Mucosa of rectum (tissue), 2 donors: ENCODE measurements around the gene RAB13.
A peak's percentile ranks its signal among the peaks of the same experiment; 100 is the strongest.
"Not testable (repeated sequence)": the region's sequence is repeated elsewhere in the genome, so short reads cannot be mapped to it uniquely, and the experiment has no call there.

ENCODE experiments used
- H3K27ac ChIP-seq, 2 donors: one replicate each; pipeline ENCODE4 v1.7.0; 2013; ENCODE audit warnings: inconsistent platforms in 2 of 2, low read depth in 2 of 2, low read length in 2 of 2
- H3K27me3 ChIP-seq, 2 donors: one replicate each; pipeline ENCODE4 v1.7.0; 2013; ENCODE audit warnings: low read length in 2 of 2; ENCODE audit not compliant: control insufficient read depth in 2 of 2, insufficient read depth in 2 of 2
- H3K36me3 ChIP-seq, 2 donors: one replicate each; pipeline ENCODE4 v1.7.0; 2013; ENCODE audit warnings: low read length in 2 of 2; ENCODE audit not compliant: control insufficient read depth in 2 of 2, insufficient read depth in 2 of 2
- H3K4me1 ChIP-seq, 2 donors: one replicate each; pipeline ENCODE4 v1.7.0; 2013; ENCODE audit warnings: low read length in 2 of 2, mild to moderate bottlenecking in 1 of 2; ENCODE audit not compliant: control insufficient read depth in 2 of 2, insufficient read depth in 2 of 2
- H3K4me3 ChIP-seq, 2 donors: one replicate each; pipeline ENCODE4 v1.7.0; 2013; ENCODE audit warnings: low read length in 2 of 2
- H3K9ac ChIP-seq, 2 donors: one replicate each; pipeline ENCODE4 v1.7.0; 2013; ENCODE audit warnings: low read length in 2 of 2, low read depth in 1 of 2, mild to moderate bottlenecking in 1 of 2
- H3K9me3 ChIP-seq, 2 donors: one replicate each; pipeline ENCODE4 v1.7.0; 2013; ENCODE audit warnings: low read length in 2 of 2; ENCODE audit not compliant: control insufficient read depth in 2 of 2
- donor health status: healthy.
- donor health status: Normal muscosa, but diverticular disease.

The RAB13 gene

DNA sequence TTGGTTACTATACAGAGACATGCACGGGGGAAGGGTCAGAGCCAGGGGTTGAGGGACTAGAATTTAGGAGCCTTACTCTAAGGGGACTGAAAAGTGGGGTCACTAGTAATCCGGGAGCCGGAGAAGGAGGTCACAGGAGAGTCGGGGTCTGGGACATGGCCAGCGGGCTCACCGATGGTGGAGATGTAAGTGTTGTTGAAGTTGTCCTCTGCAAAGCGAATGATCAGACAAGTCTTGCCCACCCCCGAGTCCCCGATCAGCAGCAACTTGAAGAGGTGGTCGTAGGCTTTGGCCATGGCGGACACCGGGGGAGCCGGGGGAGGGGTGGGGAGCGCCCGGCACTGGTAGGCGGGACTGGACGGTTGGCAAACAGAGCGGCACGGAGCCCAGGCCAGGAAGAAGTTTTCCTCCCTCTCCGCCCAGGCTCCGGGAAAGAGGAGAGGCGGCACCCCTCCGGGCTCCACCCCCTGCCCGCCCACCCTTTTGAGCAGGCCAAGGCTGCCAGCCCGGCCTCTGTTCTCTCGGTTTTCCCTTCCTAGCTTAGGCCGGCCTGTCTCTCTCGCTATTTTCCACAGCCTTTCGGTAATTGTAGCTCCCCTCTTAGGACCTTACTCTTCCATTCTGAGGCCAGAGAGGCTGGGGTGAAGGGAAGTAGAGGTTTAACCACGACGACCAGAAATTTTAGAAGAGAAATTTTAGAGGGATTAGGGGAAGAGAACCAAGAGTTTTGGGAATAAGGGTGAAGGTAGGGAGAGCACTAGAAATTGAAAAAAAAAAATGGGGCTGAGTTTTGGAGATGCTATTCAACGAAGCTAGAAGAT is at the start of gene RAB13:
TSS of gene RAB13 (minus strand) at position 399 of the 821 bp plus-strand sequence. CDS start at position 296, 103 bp downstream.
- H3K9me3 ChIP-seq: no peaks in the 10 kb centered on the region
- H3K4me1 ChIP-seq: peaks cover 11 to 17% of the 10 kb centered on the region in 2 donors
- H3K27ac ChIP-seq: peak within 1 kb of the TSS; percentile 78 to 83
- H3K9ac ChIP-seq: peak within 1 kb of the TSS; percentile 72 to 83
- H3K36me3 ChIP-seq: no peaks in the 10 kb centered on the region
- peak within 1 kb of the TSS; percentile 76 to 92 for H3K4me3 ChIP-seq
- no peaks in the 10 kb centered on the region for H3K27me3 ChIP-seq

- not testable (repeated sequence) for H3K9me3 ChIP-seq, H3K36me3 ChIP-seq, H3K9ac ChIP-seq, H3K27ac ChIP-seq, H3K27me3 ChIP-seq, H3K4me3 ChIP-seq, H3K4me1 ChIP-seq
These were observed 47.6 kb upstream of the RAB13 start for GRCh38 chr1:154033697-154034096.

- H3K36me3 ChIP-seq: no peaks in the 10 kb centered on the region
- H3K9ac ChIP-seq: no peak overlapping the region
- no peaks in the 10 kb centered on the region for H3K4me1 ChIP-seq
- H3K4me3 ChIP-seq: no peak overlapping the region
- no peaks in the 10 kb centered on the region for H3K27me3 ChIP-seq
- H3K9me3 ChIP-seq: no peaks in the 10 kb centered on the region
- H3K27ac ChIP-seq: no peak overlapping the region
These were observed 33.8 kb upstream of the RAB13 start for GRCh38 chr1:154019940-154020339.

DNA sequence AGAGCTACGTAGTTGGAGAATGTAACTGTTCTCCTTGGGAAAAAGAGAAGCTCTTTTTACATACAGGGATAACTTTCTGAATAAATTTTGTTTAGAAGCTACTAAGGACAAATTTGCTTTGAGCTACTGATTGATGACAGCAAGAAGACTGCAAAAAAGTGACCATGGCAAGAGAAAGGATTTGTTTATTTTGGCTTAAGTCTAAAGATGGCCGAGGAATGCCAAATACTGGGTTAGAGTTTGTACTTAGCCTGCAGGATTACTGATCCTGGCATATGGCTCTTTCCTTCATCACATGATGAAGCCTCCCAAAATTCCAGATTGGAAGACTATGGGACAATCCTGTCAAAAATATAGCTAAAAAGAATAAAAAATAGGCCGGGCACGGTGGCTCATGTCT is 33.1 kb upstream of the RAB13 start:
- Histone ChIP-seq H3K27ac (no peak overlapping the region), H3K27me3 (no peaks in the 10 kb centered on the region), H3K9me3 (no peaks in the 10 kb centered on the region), H3K36me3 (no peaks in the 10 kb centered on the region), H3K4me3 (no peak overlapping the region), H3K9ac (no peak overlapping the region), H3K4me1 (no peaks in the 10 kb centered on the region)

DNA sequence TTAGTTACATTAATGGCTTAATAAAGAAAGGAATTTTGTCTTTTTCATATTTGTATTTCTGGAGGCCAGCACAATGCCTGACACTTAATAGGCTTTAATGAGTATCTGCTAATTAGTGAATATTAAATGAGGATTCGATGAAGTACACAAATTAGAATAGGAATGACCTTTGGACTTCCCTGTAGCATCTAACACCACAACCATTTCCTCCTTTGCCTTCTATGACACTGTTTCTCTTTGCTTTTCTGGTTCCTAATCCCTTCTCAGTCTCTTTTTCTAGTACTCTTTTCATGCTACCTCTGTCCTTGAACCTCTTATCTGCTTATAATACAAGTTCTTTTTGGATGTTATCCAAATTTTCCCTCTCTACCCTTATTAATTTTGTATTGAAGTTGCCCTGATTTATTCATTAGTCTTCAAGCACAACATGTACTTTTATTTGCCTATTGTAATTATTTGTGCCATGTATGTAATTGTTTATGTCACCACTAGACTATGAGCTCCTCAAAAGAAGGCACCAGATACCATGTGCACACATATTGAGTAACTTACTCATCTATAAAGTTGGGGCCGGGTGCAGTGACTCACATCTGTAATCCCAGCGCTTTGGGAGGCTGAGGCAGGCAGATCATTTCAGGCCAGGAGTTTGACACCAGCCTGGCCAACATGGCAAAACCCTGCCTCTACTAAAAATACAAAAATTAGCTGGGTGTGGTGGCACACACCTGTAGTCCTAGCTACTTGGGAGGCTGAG is 28.2 kb upstream of the RAB13 start:
- Histone ChIP-seq H3K9me3 (no peaks in the 10 kb centered on the region), H3K27ac (no peak overlapping the region), H3K36me3 (no peaks in the 10 kb centered on the region), H3K27me3 (no peaks in the 10 kb centered on the region), H3K4me3 (no peak overlapping the region), H3K4me1 (no peaks in the 10 kb centered on the region), H3K9ac (no peak overlapping the region)

DNA sequence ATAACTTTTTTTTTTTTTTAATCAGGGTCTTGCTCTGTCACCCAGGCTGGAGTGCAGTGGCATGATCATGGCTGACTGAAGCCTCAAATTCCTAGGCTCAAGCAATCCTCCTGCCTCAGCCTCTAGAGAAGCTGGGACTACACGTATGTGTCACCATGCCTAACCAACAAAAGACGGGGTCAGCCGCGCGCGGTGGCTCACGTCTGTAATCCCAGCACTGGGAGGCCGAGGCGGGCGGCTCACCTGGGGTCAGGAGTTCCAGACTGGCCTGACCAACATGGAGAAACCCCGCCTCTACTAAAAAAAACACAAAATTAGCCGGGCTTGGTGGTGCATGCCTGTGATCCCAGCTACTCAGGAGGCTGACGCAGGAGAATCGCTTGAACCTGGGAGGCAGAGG is 26.4 kb upstream of the RAB13 start:
- H3K9me3 ChIP-seq: not testable (repeated sequence)

GRCh38 chr1:154012129-154012528 is 26.0 kb upstream of the RAB13 start:
- Histone ChIP-seq H3K36me3 (no peaks in the 10 kb centered on the region), H3K27me3 (no peaks in the 10 kb centered on the region), H3K4me3 (no peak overlapping the region), H3K9me3 (no peaks in the 10 kb centered on the region), H3K4me1 (no peaks in the 10 kb centered on the region), H3K9ac (no peak overlapping the region), H3K27ac (no peak overlapping the region)

More for the DNA sequence above, 26.4 kb upstream of the RAB13 start:
- not testable (repeated sequence) for H3K4me3 ChIP-seq, H3K27me3 ChIP-seq, H3K4me1 ChIP-seq, H3K27ac ChIP-seq, H3K9ac ChIP-seq, H3K36me3 ChIP-seq

- H3K9ac ChIP-seq: no peak overlapping the region
- no peaks in the 10 kb centered on the region for H3K36me3 ChIP-seq
- no peaks in the 10 kb centered on the region for H3K9me3 ChIP-seq
- no peaks in the 10 kb centered on the region for H3K4me1 ChIP-seq
- no peaks in the 10 kb centered on the region for H3K27me3 ChIP-seq
- no peak overlapping the region for H3K4me3 ChIP-seq
- no peak overlapping the region for H3K27ac ChIP-seq
These were observed 20.0 kb upstream of the RAB13 start for GRCh38 chr1:154006136-154006535.

DNA sequence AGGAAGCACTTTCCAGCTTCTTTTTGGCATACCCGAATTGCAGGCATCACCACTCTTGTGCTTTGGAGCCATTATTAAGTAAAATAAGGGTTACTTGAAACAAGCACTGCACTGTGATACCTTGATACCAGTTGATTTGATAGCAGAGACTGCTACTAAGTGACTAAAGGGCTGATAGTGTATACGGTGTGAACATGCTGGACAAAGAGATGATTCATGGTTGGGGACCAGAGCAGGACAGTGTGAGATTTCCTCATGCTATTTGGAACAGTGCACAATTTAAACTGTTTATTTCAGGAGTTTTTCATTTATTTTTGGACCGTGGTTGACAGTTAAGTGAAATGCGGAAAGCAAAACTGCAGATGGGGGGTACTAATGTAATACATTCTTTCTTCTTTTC is 14.3 kb upstream of the RAB13 start:
- H3K27me3 ChIP-seq: no peaks in the 10 kb centered on the region
- no peak overlapping the region for H3K27ac ChIP-seq
- H3K9me3 ChIP-seq: no peaks in the 10 kb centered on the region
- no peak overlapping the region for H3K4me3 ChIP-seq
- H3K36me3 ChIP-seq: no peaks in the 10 kb centered on the region
- H3K4me1 ChIP-seq: no peaks in the 10 kb centered on the region
- H3K9ac ChIP-seq: no peak overlapping the region

DNA sequence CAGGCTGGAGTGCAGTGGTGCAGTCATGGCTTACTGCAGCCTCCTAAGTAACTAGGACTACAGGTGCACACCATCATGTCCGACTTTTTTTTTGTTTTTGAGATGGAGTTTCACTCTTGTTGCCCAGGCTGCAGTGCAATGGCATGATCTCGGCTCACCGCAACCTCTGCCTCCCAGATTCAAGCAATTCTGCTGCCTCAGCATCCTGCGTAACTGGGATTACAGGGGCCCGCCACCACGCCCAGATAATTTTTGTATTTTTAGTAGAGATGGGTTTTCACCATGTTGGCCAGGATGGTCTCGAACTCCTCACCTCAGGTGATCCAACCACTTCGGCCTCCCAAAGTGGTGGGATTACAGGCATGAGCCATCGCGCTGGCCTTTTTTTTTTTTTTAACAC is 10.7 kb upstream of the RAB13 start:
- not testable (repeated sequence) for H3K27ac ChIP-seq, H3K9me3 ChIP-seq, H3K4me3 ChIP-seq, H3K9ac ChIP-seq, H3K4me1 ChIP-seq, H3K27me3 ChIP-seq
- H3K36me3 ChIP-seq: peaks cover 20 to 21% of the 10 kb centered on the region in 2 donors
